Smooth muscle cell of the brain vasculature (primary cell): ENCODE data around the gene KRT77.

ENCODE experiments used
- DNase-seq: peaks from one replicate; pipeline ENCODE4 v3.0.0-alpha.2; 2012; ENCODE audit warnings: low read depth, low spot score

KRT77 gene

GRCh38 chr12:52656616-52657015, 46.7 kb downstream of the KRT77 start:
- DNase-seq = no peak

GRCh38 chr12:52655720-52656124, 47.6 kb downstream of the KRT77 start:
- no peak for DNase-seq

- no peak for DNase-seq
These were observed 48.1 kb downstream of the KRT77 start for GRCh38 chr12:52655251-52655650.

- no peak for DNase-seq
These were observed 51.5 kb downstream of the KRT77 start, which contains the start of gene KRT2 for GRCh38 chr12:52651726-52652261. TSS of gene KRT2 (minus strand) at chr12:52652211. CDS start at chr12:52652142, 69 bp downstream.

GRCh38 chr12:52650520-52651081, 52.7 kb downstream of the KRT77 start:
- DNase-seq = no peak

GRCh38 chr12:52649066-52649465, 54.3 kb downstream of the KRT77 start:
- no peak for DNase-seq

- DNase-seq = no peak
These were observed 55.2 kb downstream of the KRT77 start for GRCh38 chr12:52648012-52648550.

- DNase-seq = no peak
These were observed 55.7 kb downstream of the KRT77 start for GRCh38 chr12:52647601-52648000.

- DNase-seq = no peak
These were observed 56.7 kb downstream of the KRT77 start for GRCh38 chr12:52646613-52647012.

GRCh38 chr12:52645982-52646381, 57.3 kb downstream of the KRT77 start:
- no peak for DNase-seq

GRCh38 chr12:52645120-52645761, 58.1 kb downstream of the KRT77 start:
- no peak for DNase-seq

- no peak for DNase-seq
These were observed 59.3 kb downstream of the KRT77 start for GRCh38 chr12:52644078-52644415.

GRCh38 chr12:52643233-52644077, 59.9 kb downstream of the KRT77 start:
- no peak for DNase-seq

- no peak for DNase-seq
These were observed 61.9 kb downstream of the KRT77 start for GRCh38 chr12:52641468-52641867.
